Thymus (tissue), 11 donors: ENCODE data around the gene SPINK5. TPM values are rescaled to one million over a fixed set of nuclear protein-coding genes. Genes with fewer than 3 reads are reported as not detected.

ENCODE experiments used
- DNase-seq, 9 donors: peaks; one replicate each; pipeline ENCODE4 v3.0.0-alpha.2; 2013; ENCODE audit warnings: low spot score in 9 of 9, low read depth in 6 of 9, missing footprints in 1 of 9
- H3K27ac ChIP-seq, 2 donors: one replicate each; pipeline ENCODE4 v1.5.1; 2013; ENCODE audit warnings: control low read depth in 1 of 2, low read depth in 1 of 2, low read length in 1 of 2, mild to moderate bottlenecking in 1 of 2, moderate library complexity in 1 of 2
- H3K27me3 ChIP-seq, 2 donors: one replicate each; pipeline ENCODE4 v1.5.1; 2013; ENCODE audit warnings: low read length in 1 of 2; ENCODE audit not compliant: control insufficient read depth in 2 of 2, insufficient read depth in 1 of 2
- H3K36me3 ChIP-seq, 2 donors: one replicate each; pipeline ENCODE4 v1.5.1; 2013; ENCODE audit warnings: low read length in 1 of 2, mild to moderate bottlenecking in 1 of 2, moderate library complexity in 1 of 2; ENCODE audit not compliant: control insufficient read depth in 2 of 2, insufficient read depth in 2 of 2
- H3K4me1 ChIP-seq, 2 donors: one replicate each; pipeline ENCODE4 v1.5.1; 2013; ENCODE audit warnings: low read length in 2 of 2; ENCODE audit not compliant: control insufficient read depth in 2 of 2, insufficient read depth in 2 of 2
- H3K4me3 ChIP-seq, 2 donors: one replicate each; pipeline ENCODE4 v1.5.1; 2013; ENCODE audit warnings: low read length in 2 of 2, control low read depth in 1 of 2, mild to moderate bottlenecking in 1 of 2
- H3K9me3 ChIP-seq, 2 donors: one replicate each; pipeline ENCODE4 v1.5.1; 2013; ENCODE audit warnings: low read length in 1 of 2, mild to moderate bottlenecking in 1 of 2; ENCODE audit not compliant: control insufficient read depth in 2 of 2, insufficient read depth in 1 of 2
- WGBS: extraction: QIAGEN DNeasy Blood & Tissue Kit; methylation state at CpG from one replicate; pipeline ENCODE4 v1.1.7; 2013; 5-methylcytosine and 5-hydroxymethylcytosine counted together
- polyA plus RNA-seq: library from polyadenylated mRNA; stranded (reverse); fragments of 200-250 nt; gene quantifications from one replicate; pipeline ENCODE4 v1.2.3, GENCODE V29; 2013
- total RNA-seq: library from RNA; stranded (reverse); fragments of 120-200 nt; gene quantifications from one replicate; pipeline ENCODE4 v1.2.4, GENCODE V29; 2013
- donor health status: healthy.

The SPINK5 gene
- total and polyA plus RNA-seq, 2 donors: 3.4 to 41.6 TPM

- Histone ChIP-seq H3K9me3 (no peaks in the 10 kb centered on the region), H3K27me3 (no peaks in the 10 kb centered on the region), H3K4me3 (no peak overlapping the region), H3K4me1 (no peaks in the 10 kb centered on the region), H3K36me3 (no peaks in the 10 kb centered on the region), H3K27ac (no peak overlapping the region)
- 76% methylated on average over 3 of the region's 3 CpGs for WGBS
- DNase-seq: no peak
Observed at GRCh38 chr5:148125641-148126040, 61.9 kb downstream of the SPINK5 start.

DNA sequence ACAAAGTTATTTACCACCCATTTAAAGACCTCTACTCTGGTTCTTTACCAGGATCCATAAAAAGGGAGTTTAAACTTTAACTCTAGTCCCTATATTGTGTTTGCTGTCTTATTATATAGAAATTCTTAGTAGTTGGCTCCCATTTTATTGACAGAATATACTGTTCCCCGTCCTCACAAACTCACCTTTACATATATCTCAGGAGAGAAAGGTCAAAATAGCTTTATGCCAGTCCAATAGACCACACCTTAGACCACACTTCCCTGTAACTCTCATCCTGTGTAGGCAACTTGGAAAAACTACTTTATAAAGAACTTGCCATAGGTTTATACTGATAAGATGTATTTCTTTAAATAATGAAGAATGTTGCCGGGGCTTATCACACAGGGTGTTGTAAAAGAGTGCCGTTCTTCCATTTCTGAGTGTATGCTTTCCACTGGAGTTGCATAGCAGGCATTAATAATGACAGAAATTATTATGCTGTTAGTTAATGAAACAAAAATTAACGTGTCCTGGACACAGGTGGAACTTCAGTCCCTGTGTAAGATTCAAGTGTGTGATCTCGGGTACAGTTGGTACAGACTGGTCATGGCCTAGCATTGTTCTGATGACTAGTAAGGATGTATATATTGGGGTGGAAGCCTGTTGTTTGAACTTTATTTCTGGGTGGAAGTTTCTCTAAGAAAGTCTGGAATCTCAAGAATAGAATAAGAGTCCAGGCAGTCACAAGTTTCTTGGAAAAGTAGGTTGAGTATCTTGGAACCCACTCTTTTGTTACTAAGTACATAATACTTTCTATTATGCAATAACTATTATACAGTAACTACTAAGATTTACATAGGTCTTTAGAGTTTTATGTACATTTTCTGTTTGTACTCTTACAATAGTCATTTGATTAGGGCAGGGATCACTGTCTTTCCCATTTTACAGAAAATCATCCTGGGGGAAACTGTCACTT is 71.6 kb downstream of the SPINK5 start:
- no peak overlapping the region for H3K27ac ChIP-seq
- no peaks in the 10 kb centered on the region for H3K9me3 ChIP-seq
- H3K4me3 ChIP-seq: no peak overlapping the region
- no peaks in the 10 kb centered on the region for H3K36me3 ChIP-seq
- no peak for DNase-seq
- WGBS: 91% methylated on average over 5 of the region's 5 CpGs
- H3K27me3 ChIP-seq: no peaks in the 10 kb centered on the region
- H3K4me1 ChIP-seq: no peaks in the 10 kb centered on the region

DNA sequence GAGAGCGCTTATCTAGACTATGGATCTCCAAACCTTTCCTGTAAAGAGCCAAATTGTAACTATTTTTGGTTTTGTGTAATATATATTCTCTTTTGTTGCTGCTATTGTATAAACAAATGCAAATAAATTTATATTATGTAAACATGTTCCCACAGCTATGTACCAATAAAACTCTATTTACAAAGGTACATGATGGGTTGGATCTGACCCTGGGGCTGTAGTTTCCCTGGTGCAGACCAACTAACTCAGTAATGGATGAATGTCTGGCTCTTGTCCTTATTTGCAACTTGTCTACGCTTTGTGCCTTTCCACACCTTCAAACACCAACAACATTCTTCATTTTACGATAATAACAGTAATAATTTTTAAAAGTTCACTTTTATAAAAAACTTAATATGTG is 77.1 kb downstream of the SPINK5 start:
- H3K4me3 ChIP-seq: no peak overlapping the region
- H3K27ac ChIP-seq: no peak overlapping the region
- no peaks in the 10 kb centered on the region for H3K36me3 ChIP-seq
- H3K27me3 ChIP-seq: no peaks in the 10 kb centered on the region
- no peak for DNase-seq
- no peaks in the 10 kb centered on the region for H3K9me3 ChIP-seq
- 63% methylated on average over 3 of the region's 3 CpGs for WGBS
- no peaks in the 10 kb centered on the region for H3K4me1 ChIP-seq

DNA sequence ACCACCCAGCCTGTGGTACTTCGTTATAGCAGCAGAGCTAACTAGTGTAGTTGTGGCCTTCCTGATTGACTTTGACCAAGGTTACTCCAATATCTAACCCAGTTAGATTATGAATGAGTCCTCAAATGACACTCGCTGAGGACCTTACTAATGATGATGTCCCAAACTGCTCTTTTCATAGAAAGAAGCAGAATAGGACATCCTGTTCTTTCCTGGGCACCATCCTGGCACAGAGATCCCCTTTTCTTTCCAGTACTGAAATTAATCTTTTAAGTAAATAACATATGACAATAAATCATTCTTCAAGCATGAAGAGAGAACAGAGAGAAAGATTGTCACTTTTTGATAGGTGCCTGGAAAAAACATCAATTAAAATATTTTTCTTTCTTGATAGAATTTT is 77.9 kb downstream of the SPINK5 start:
- H3K36me3 ChIP-seq: no peaks in the 10 kb centered on the region
- DNase-seq: no peak
- H3K4me3 ChIP-seq: no peak overlapping the region
- no peaks in the 10 kb centered on the region for H3K9me3 ChIP-seq
- H3K27ac ChIP-seq: no peak overlapping the region
- no peaks in the 10 kb centered on the region for H3K4me1 ChIP-seq
- WGBS: 88% methylated on average over 2 of the region's 2 CpGs
- H3K27me3 ChIP-seq: no peaks in the 10 kb centered on the region

DNA sequence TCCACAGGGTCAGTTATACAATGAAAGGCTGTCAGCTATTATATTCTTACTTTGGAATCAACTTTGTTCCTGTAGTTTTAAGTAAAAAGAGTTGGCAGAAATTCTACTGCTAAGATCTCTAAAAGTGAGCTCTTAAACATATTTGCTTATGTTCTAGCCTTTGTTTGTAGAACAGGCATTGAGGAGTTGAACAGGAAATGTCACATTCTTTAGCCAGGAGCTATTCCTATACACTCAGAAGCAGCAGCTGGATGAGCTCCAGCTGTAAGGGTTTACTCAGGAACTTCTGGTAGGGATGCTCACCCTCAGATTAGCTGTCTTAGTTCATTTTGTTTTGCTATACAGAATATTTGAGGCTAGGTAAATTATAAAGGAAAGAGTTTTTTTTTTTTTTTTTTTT is 82.1 kb downstream of the SPINK5 start:
- Histone ChIP-seq H3K4me1 (no peaks in the 10 kb centered on the region), H3K4me3 (no peak overlapping the region), H3K36me3 (no peaks in the 10 kb centered on the region), H3K27ac (no peak overlapping the region), H3K27me3 (no peaks in the 10 kb centered on the region), H3K9me3 (no peaks in the 10 kb centered on the region)
- no peak for DNase-seq

DNA sequence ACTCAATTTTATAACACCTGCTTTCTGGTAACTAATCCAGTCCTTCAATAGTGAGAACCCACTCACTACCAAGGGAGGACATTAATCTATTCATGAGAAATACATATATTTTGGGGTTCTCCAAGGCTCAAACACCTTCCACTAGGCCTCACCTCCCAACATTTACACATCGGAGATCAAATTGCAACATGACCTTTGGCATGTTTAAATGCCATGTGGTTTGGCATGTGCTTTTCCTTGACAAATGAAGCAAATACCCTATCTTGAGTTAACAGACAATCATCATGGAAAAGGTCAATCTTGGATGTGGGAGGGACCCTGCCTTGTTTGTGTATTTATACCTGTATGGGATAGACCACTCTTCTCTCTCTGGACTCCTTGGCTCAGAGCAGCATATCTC is 82.7 kb downstream of the SPINK5 start:
- Histone ChIP-seq H3K4me1 (no peaks in the 10 kb centered on the region), H3K27ac (no peak overlapping the region), H3K36me3 (no peaks in the 10 kb centered on the region), H3K4me3 (no peak overlapping the region), H3K9me3 (no peaks in the 10 kb centered on the region), H3K27me3 (no peaks in the 10 kb centered on the region)
- DNase-seq: no peak
- 98% methylated on average over 1 of the region's 1 CpG for WGBS

DNA sequence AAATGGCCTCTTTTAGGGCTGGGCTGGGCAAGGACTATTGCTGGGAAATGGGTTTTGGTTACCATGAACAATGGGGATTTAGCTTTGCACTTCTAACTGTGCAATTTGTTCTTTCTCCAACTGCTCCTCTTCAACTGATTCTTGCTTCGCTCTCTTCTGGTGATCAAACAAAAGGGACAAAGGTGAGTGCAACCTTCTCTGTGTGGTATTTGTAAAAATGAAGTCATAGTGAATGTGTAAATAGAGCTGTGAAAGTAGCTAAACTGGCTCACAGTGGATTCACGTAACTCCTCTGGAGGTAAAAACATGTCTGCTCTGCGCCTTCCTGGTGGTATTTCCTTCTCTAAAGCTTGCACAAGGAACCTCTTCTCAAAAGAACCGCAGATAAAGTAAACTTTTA is 83.6 kb downstream of the SPINK5 start:
- no peaks in the 10 kb centered on the region for H3K4me1 ChIP-seq
- H3K36me3 ChIP-seq: no peaks in the 10 kb centered on the region
- H3K4me3 ChIP-seq: no peak overlapping the region
- H3K27ac ChIP-seq: no peak overlapping the region
- H3K9me3 ChIP-seq: no peaks in the 10 kb centered on the region
- no peaks in the 10 kb centered on the region for H3K27me3 ChIP-seq
- no peak for DNase-seq
- WGBS: 81% methylated on average over 4 of the region's 4 CpGs

- H3K27ac ChIP-seq: no peak overlapping the region
- H3K27me3 ChIP-seq: no peaks in the 10 kb centered on the region
- WGBS: 87% methylated on average over 2 of the region's 2 CpGs
- no peak overlapping the region for H3K4me3 ChIP-seq
- DNase-seq: no peak
- H3K9me3 ChIP-seq: no peaks in the 10 kb centered on the region
- H3K4me1 ChIP-seq: no peaks in the 10 kb centered on the region
- no peaks in the 10 kb centered on the region for H3K36me3 ChIP-seq
Observed at GRCh38 chr5:148151872-148152271, 88.1 kb downstream of the SPINK5 start.

DNA sequence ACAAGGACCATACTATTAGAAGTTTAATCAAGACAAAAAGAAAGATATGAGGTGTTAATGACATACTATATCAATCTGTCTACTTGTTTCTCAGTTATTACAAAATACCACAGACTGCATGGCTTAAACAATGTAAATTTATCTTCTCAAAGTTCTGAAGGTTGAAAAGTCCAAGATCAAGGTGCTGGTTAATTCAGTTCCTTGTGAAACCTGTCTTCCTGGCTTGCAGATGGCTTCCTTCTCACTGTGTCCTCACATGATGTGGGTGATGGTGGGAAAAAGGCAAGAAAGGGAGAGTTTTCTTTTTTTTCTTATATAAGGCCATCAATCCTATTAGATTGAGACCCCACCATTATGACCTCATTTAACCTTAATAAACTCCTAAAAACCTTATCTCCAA is 89.0 kb downstream of the SPINK5 start:
- DNase-seq: no peak
- Histone ChIP-seq H3K4me3 (no peak overlapping the region), H3K4me1 (no peaks in the 10 kb centered on the region), H3K27ac (no peak overlapping the region), H3K36me3 (no peaks in the 10 kb centered on the region), H3K9me3 (no peaks in the 10 kb centered on the region), H3K27me3 (no peaks in the 10 kb centered on the region)
